ENCODE results near the gene SLC7A6.

SLC7A6 gene

GRCh38 chr16:68275611-68276191 lies 11.4 kb downstream of the SLC7A6 start:
- CTCF ChIA-PET, result interaction anchor here (1.1 to 13.4 kb wide), 6 partner anchors 9 to 24 kb away, joined by 3 to 153 read pairs (median 4); partner anchors contain the start of gene SLC7A6
- POLR2A ChIA-PET, result interaction anchor here (0.7 to 1.1 kb wide), 2 partner anchors 35 to 292 kb away, joined by 4 to 7 read pairs; partner anchors contain the start of genes PRMT7 and SLC7A6OS
- no peak for TF ChIP-seq CTCF (IDR thresholded peaks at IDR 0.05; ENCODE audit: control extremely low read depth, extremely low read depth, low read depth, missing control alignments)

GRCh38 chr16:68276223-68276622 lies 11.9 kb downstream of the SLC7A6 start:
- ChIA-PET CTCF (interaction anchor here (1.1 to 13.4 kb wide), 4 partner anchors 9 to 18 kb away, joined by 3 to 153 read pairs (median 4); partner anchors contain the start of gene SLC7A6), POLR2A (interaction anchor here (1.1 kb wide), 1 partner anchor 35 kb away, joined by 4 read pairs; the partner anchor contains the start of genes PRMT7 and SLC7A6OS)
- DNase-seq (ENCODE audit: extremely low spot score), result no peak
- TF ChIP-seq CTCF (IDR thresholded peaks at IDR 0.05; ENCODE audit: control extremely low read depth, extremely low read depth, low read depth, missing control alignments), result no peak

More at GRCh38 chr16:68275611-68276191, 11.4 kb downstream of the SLC7A6 start:
- DNase-seq (ENCODE audit: extremely low spot score), result peak; percentile 64

- POLR2A ChIA-PET, result interaction anchor here (0.5 kb wide), 1 partner anchor 56 kb away, joined by 3 read pairs; no protein-coding TSS in a partner anchor
- no peak for TF ChIP-seq CTCF (IDR thresholded peaks at IDR 0.05; ENCODE audit: control extremely low read depth, extremely low read depth, low read depth, missing control alignments)
These were observed 15.6 kb downstream of the SLC7A6 start for GRCh38 chr16:68279726-68280558.

GRCh38 chr16:68281368-68282063 lies 17.2 kb downstream of the SLC7A6 start:
- no peak for TF ChIP-seq CTCF (IDR thresholded peaks at IDR 0.05; ENCODE audit: control extremely low read depth, extremely low read depth, low read depth, missing control alignments)
- ChIA-PET POLR2A (no interaction called here), CTCF (interaction anchor here (13.4 kb wide), 1 partner anchor 19 kb away, joined by 153 read pairs; the partner anchor contains the start of gene SLC7A6)
- DNase-seq (ENCODE audit: extremely low spot score), result no peak

More at GRCh38 chr16:68279726-68280558, 15.6 kb downstream of the SLC7A6 start:
- CTCF ChIA-PET, result interaction anchor here (1.6 to 13.4 kb wide), 4 partner anchors 9 to 48 kb away, joined by 3 to 153 read pairs (median 7); partner anchors contain the start of gene SLC7A6
- DNase-seq (ENCODE audit: extremely low spot score), result no peak

- POLR2A ChIA-PET, result no interaction called here
- no peak for TF ChIP-seq CTCF (IDR thresholded peaks at IDR 0.05; ENCODE audit: control extremely low read depth, extremely low read depth, low read depth, missing control alignments)
- no peak for DNase-seq (ENCODE audit: extremely low spot score)
- CTCF ChIA-PET, result interaction anchor here (4.5 to 15.4 kb wide), 4 partner anchors 13 to 47 kb away, joined by 26 to 268 read pairs (median 92); partner anchors contain the start of gene SLC7A6
These were observed 17.7 kb downstream of the SLC7A6 start for GRCh38 chr16:68282064-68282452.

All from GM10248 (cell line).